Keratinocyte (primary cell): ENCODE data around the gene DMP1. TPM values are rescaled to one million over a fixed set of nuclear protein-coding genes. Genes with fewer than 3 reads are reported as not detected.

Experiments used
- DNase-seq: peaks from one replicate; pipeline ENCODE4 v3.0.0-alpha.2; 2011; ENCODE audit warnings: low read depth, missing footprints, low spot score
- FAIRE-seq: peaks from 2 replicates; lab custom pipeline; 2011; peaks lifted over from hg19 to GRCh38; lab: Jason Lieb, UNC
- H2AFZ ChIP-seq: 2 replicates; pipeline ENCODE4 v1.6.0; 2012; ENCODE audit warnings: low read length, control low read depth, inconsistent platforms; ENCODE audit not compliant: control insufficient read depth
- H3K27ac ChIP-seq: 2 replicates; pipeline ENCODE4 v1.5.1; 2011; ENCODE audit warnings: low read length; ENCODE audit not compliant: control insufficient read depth, insufficient read depth
- H3K27me3 ChIP-seq: 3 replicates; pipeline ENCODE4 v1.6.0; 2011; ENCODE audit warnings: low read length; ENCODE audit not compliant: control insufficient read depth, insufficient read depth; ENCODE audit errors: extremely low read depth
- H3K36me3 ChIP-seq, 2 experiments: 2 replicates in 1 of 2; 3 replicates in 1 of 2; pipeline ENCODE4 v1.5.1; 2011; ENCODE audit warnings: low read length in 2 of 2, mild to moderate bottlenecking in 1 of 2; ENCODE audit not compliant: control insufficient read depth in 2 of 2, insufficient read depth in 2 of 2; ENCODE audit errors: extremely low read depth in 1 of 2
- H3K4me1 ChIP-seq: 3 replicates; pipeline ENCODE4 v1.5.1; 2011; ENCODE audit warnings: low read length; ENCODE audit not compliant: control insufficient read depth, insufficient read depth; ENCODE audit errors: extremely low read depth
- H3K4me2 ChIP-seq: 3 replicates; pipeline ENCODE4 v1.6.0; 2011; ENCODE audit warnings: low read depth, low read length; ENCODE audit not compliant: control insufficient read depth, insufficient read depth; ENCODE audit errors: extremely low read depth
- H3K4me3 ChIP-seq, 3 experiments: fragments of 200-600 bp in 1 of 3; sonication (generic) in 1 of 3; 2 replicates in 2 of 3; 3 replicates in 1 of 3; pipeline ENCODE4 v1.5.1; 2011 to 2016; ENCODE audit warnings: low read length in 3 of 3, mild to moderate bottlenecking in 3 of 3, control low read depth in 2 of 3, inconsistent platforms in 1 of 3, low read depth in 1 of 3, mixed read lengths in 1 of 3, mixed run types in 1 of 3, moderate library complexity in 1 of 3; ENCODE audit not compliant: control insufficient read depth in 2 of 3, insufficient read depth in 2 of 3; ENCODE audit errors: extremely low read depth in 1 of 3
- H3K79me2 ChIP-seq: 2 replicates; pipeline ENCODE4 v1.6.0; 2012; ENCODE audit warnings: low read length; ENCODE audit not compliant: control insufficient read depth, insufficient read depth
- H3K9ac ChIP-seq: 3 replicates; pipeline ENCODE4 v1.6.0; 2011; ENCODE audit warnings: low read length; ENCODE audit not compliant: control insufficient read depth, insufficient read depth; ENCODE audit errors: extremely low read depth
- H3K9me1 ChIP-seq: 3 replicates; pipeline ENCODE4 v1.6.0; 2011; ENCODE audit warnings: low read length; ENCODE audit not compliant: control insufficient read depth, insufficient read depth; ENCODE audit errors: extremely low read depth
- H3K9me3 ChIP-seq: 2 replicates; pipeline ENCODE4 v1.5.1; 2012; ENCODE audit warnings: low read depth, low read length; ENCODE audit not compliant: control insufficient read depth
- H4K20me1 ChIP-seq: 3 replicates; pipeline ENCODE4 v1.6.0; 2011; ENCODE audit warnings: low read length; ENCODE audit not compliant: control insufficient read depth, insufficient read depth; ENCODE audit errors: extremely low read depth
- CTCF ChIP-seq, 3 experiments: IDR thresholded peaks in 1 of 3; conservative IDR thresholded peaks in 1 of 3; optimal IDR thresholded peaks in 1 of 3; 2 replicates in 2 of 3; 3 replicates in 1 of 3; pipeline versions ENCODE3 to v1.5.1; 2011; ENCODE audit warnings: low read length in 3 of 3, mild to moderate bottlenecking in 3 of 3, moderate library complexity in 2 of 3, control low read depth in 1 of 3, inconsistent platforms in 1 of 3; ENCODE audit not compliant: insufficient read depth in 2 of 3; ENCODE audit errors: extremely low read depth in 1 of 3
- EZH2 ChIP-seq: IDR thresholded peaks from one replicate; pipeline ENCODE4 v1.6.1; 2012; ENCODE audit warnings: inconsistent platforms, mild to moderate bottlenecking, low read length, moderate library complexity
- dilution Hi-C: fragments of 300-500 bp; cut with MboI; formaldehyde crosslinking; loops from one replicate; pipeline ENCODE4 v1.7.0; 2020; ENCODE audit warnings: low sequenced_read_pairs; ENCODE audit not compliant: extremely low pct_ligation_motif_present
- polyA plus RNA-seq, 5 experiments: library from polyadenylated mRNA; depleted of rRNA in 3 of 5; stranded (reverse) in 3 of 5; stranded (forward) in 1 of 5; unstranded in 1 of 5; fragments of >200 nt; gene quantifications; 1 replicate in 1 of 5; 2 replicates in 3 of 5; 3 replicates in 1 of 5; pipeline versions ENCODE4 v1.2.1 to v1.2.3, GENCODE V29; 2011 to 2012; ENCODE audit warnings: missing spikeins in 2 of 5, low read depth in 1 of 5, low replicate concordance in 1 of 5

The DMP1 gene
- polyA plus RNA-seq, 1 donor (not counting 4 experiments of a cell fraction or from before 2014, with no cell fraction given) = not detected

GRCh38 chr4:87662871-87663270, 12.8 kb downstream of the DMP1 start:
- dilution Hi-C loops = no loop called here
- no peak overlapping the region for H2AFZ ChIP-seq
- H3K27ac ChIP-seq = no peak overlapping the region
- H3K9me3 ChIP-seq = no peaks in the 10 kb centered on the region
- no peak overlapping the region for H3K9ac ChIP-seq
- H3K79me2 ChIP-seq = no peaks in the 10 kb centered on the region
- H3K4me2 ChIP-seq = no peak overlapping the region
- H3K4me1 ChIP-seq = peaks cover 18% of the 10 kb centered on the region
- H3K36me3 ChIP-seq = no peaks in the 10 kb centered on the region
- no peak overlapping the region for H3K4me3 ChIP-seq
- no peaks in the 10 kb centered on the region for H4K20me1 ChIP-seq
- DNase-seq (no peak), FAIRE-seq (no peak)
- H3K27me3 ChIP-seq = no peaks in the 10 kb centered on the region
- no peaks in the 10 kb centered on the region for H3K9me1 ChIP-seq
- TF ChIP-seq EZH2 = no peak
- TF ChIP-seq CTCF (optimal IDR thresholded peaks at IDR 0.05 in 1 of 3, IDR thresholded peaks at IDR 0.05 in 1 of 3, conservative IDR thresholded peaks at IDR 0.05 in 1 of 3; ENCODE audit: extremely low read depth in 1 of 3, insufficient read depth in 2 of 3, low read length in 3 of 3) = no peak

- FAIRE-seq (no peak), DNase-seq (no peak)
- H3K4me2 ChIP-seq = no peak overlapping the region
- H2AFZ ChIP-seq = no peak overlapping the region
- H3K9ac ChIP-seq = no peak overlapping the region
- no peaks in the 10 kb centered on the region for H4K20me1 ChIP-seq
- no peaks in the 10 kb centered on the region for H3K27me3 ChIP-seq
- H3K79me2 ChIP-seq = no peaks in the 10 kb centered on the region
- no peak overlapping the region for H3K4me3 ChIP-seq
- H3K9me3 ChIP-seq = no peaks in the 10 kb centered on the region
- no peaks in the 10 kb centered on the region for H3K4me1 ChIP-seq
- H3K36me3 ChIP-seq = no peaks in the 10 kb centered on the region
- TF ChIP-seq CTCF (optimal IDR thresholded peaks at IDR 0.05 in 1 of 3, IDR thresholded peaks at IDR 0.05 in 1 of 3, conservative IDR thresholded peaks at IDR 0.05 in 1 of 3; ENCODE audit: extremely low read depth in 1 of 3, insufficient read depth in 2 of 3, low read length in 3 of 3) = no peak
- no peak for TF ChIP-seq EZH2
- dilution Hi-C loops = no loop called here
- H3K27ac ChIP-seq = no peak overlapping the region
- H3K9me1 ChIP-seq = no peaks in the 10 kb centered on the region
Observed at GRCh38 chr4:87669373-87669772, 19.3 kb downstream of the DMP1 start.
